ENCODE data around the gene SNN. TPM values are rescaled to one million over a fixed set of nuclear protein-coding genes. Genes with fewer than 3 reads are reported as not detected.

The SNN gene
- total and polyA plus RNA-seq, 2 experiments from 2014 or later = 5.4 to 5.9 TPM

- Histone ChIP-seq H3K36me3 (ENCODE audit: low read depth) (peaks cover 49% of the 10 kb centered on the region), H3K79me2 (ENCODE audit: insufficient read depth) (peaks cover 83% of the 10 kb centered on the region), H3K4me1 (ENCODE audit: insufficient read depth) (no peaks in the 10 kb centered on the region), H3K9me2 (ENCODE audit: insufficient read depth) (no peaks in the 10 kb centered on the region), H3K9me3 (ENCODE audit: low read depth) (no peaks in the 10 kb centered on the region), H2AFZ (no peak overlapping the region), H3K27me3 (replicated peaks; ENCODE audit: insufficient read depth) (no peaks in the 10 kb centered on the region), H3K4me3 (no peak overlapping the region), H4K20me1 (ENCODE audit: insufficient read depth) (peaks cover 4% of the 10 kb centered on the region; the same call in 1 of the 2 replicates), H3K9ac (no peak overlapping the region), H3K27ac (no peak overlapping the region), H3K4me2 (ENCODE audit: unreplicated experiment) (no peak overlapping the region), H3F3A (ENCODE audit: insufficient read depth) (no peaks in the 10 kb centered on the region)
- in situ Hi-C loops (cut with MboI) = loop anchor here (25.0 kb wide), 1 partner anchor 737 kb away; no protein-coding TSS in a partner anchor
- no peak for DNase-seq
- TF ChIP-seq EZH2 (IDR thresholded peaks at IDR 0.05; ENCODE audit: insufficient read depth, poor library complexity, severe bottlenecking) (no peak), EZH2phosphoT487 (IDR thresholded peaks at IDR 0.05; ENCODE audit: insufficient read depth, low read depth) (no peak)
- WGBS, 2 experiments (ENCODE audit: low coverage in 1 of 2, low lambda C conversion rate in 2 of 2, missing lambda C conversion rate in 2 of 2) = 89 to 92% methylated on average over 10 of the region's 10 CpGs
Measured at GRCh38 chr16:11699234-11699894, 31.1 kb downstream of the SNN start.

GRCh38 chr16:11700264-11701029 lies 32.2 kb downstream of the SNN start:
- peaks cover 4% of the 10 kb centered on the region; the same call in 1 of the 2 replicates for H4K20me1 ChIP-seq (ENCODE audit: insufficient read depth)
- peaks cover 43% of the 10 kb centered on the region for H3K36me3 ChIP-seq (ENCODE audit: low read depth)
- WGBS, 2 experiments (ENCODE audit: low coverage in 1 of 2, low lambda C conversion rate in 2 of 2, missing lambda C conversion rate in 2 of 2) = 94 to 95% methylated on average over 9 of the region's 9 CpGs

GRCh38 chr16:11705311-11706025 lies 37.2 kb downstream of the SNN start:
- Histone ChIP-seq H3K9me2 (ENCODE audit: insufficient read depth) (no peaks in the 10 kb centered on the region), H2AFZ (no peak overlapping the region), H3K27ac (no peak overlapping the region), H3K9me3 (ENCODE audit: low read depth) (no peaks in the 10 kb centered on the region), H3K4me2 (ENCODE audit: unreplicated experiment) (no peak overlapping the region), H3K79me2 (ENCODE audit: insufficient read depth) (peaks cover 57% of the 10 kb centered on the region), H3K9ac (no peak overlapping the region), H3K36me3 (ENCODE audit: low read depth) (0 out of 2 replicates have a peak, but pooled peaks cover 22% of the 10 kb centered on the region), H3K4me1 (ENCODE audit: insufficient read depth) (peaks cover 14% of the 10 kb centered on the region), H3F3A (ENCODE audit: insufficient read depth) (peaks cover 13% of the 10 kb centered on the region), H3K27me3 (replicated peaks; ENCODE audit: insufficient read depth) (no peaks in the 10 kb centered on the region), H3K4me3 (no peak overlapping the region), H4K20me1 (ENCODE audit: insufficient read depth) (no peaks in the 10 kb centered on the region)
- WGBS, 2 experiments (ENCODE audit: low coverage in 1 of 2, low lambda C conversion rate in 2 of 2, missing lambda C conversion rate in 2 of 2) = 55 to 57% methylated on average over 6 of the region's 6 CpGs
- in situ Hi-C loops (cut with MboI) = no loop called here
- TF ChIP-seq EZH2phosphoT487 (IDR thresholded peaks at IDR 0.05; ENCODE audit: insufficient read depth, low read depth) (no peak), EZH2 (IDR thresholded peaks at IDR 0.05; ENCODE audit: insufficient read depth, poor library complexity, severe bottlenecking) (no peak)
- no peak for DNase-seq

More at GRCh38 chr16:11700264-11701029, 32.2 kb downstream of the SNN start:
- in situ Hi-C loops (cut with MboI) = no loop called here
- DNase-seq = no peak
- no peak overlapping the region for H3K27ac ChIP-seq
- H3K4me2 ChIP-seq (ENCODE audit: unreplicated experiment) = no peak overlapping the region
- H3K4me1 ChIP-seq (ENCODE audit: insufficient read depth) = no peaks in the 10 kb centered on the region
- H3K9ac ChIP-seq = no peak overlapping the region
- H3K4me3 ChIP-seq = no peak overlapping the region
- H3K79me2 ChIP-seq (ENCODE audit: insufficient read depth) = peaks cover 81% of the 10 kb centered on the region
- H2AFZ ChIP-seq = no peak overlapping the region
- no peaks in the 10 kb centered on the region for H3K27me3 ChIP-seq (replicated peaks; ENCODE audit: insufficient read depth)
- no peaks in the 10 kb centered on the region for H3K9me2 ChIP-seq (ENCODE audit: insufficient read depth)
- no peaks in the 10 kb centered on the region for H3F3A ChIP-seq (ENCODE audit: insufficient read depth)
- no peaks in the 10 kb centered on the region for H3K9me3 ChIP-seq (ENCODE audit: low read depth)
- TF ChIP-seq EZH2 (IDR thresholded peaks at IDR 0.05; ENCODE audit: insufficient read depth, poor library complexity, severe bottlenecking) = no peak
- TF ChIP-seq EZH2phosphoT487 (IDR thresholded peaks at IDR 0.05; ENCODE audit: insufficient read depth, low read depth) = no peak

GRCh38 chr16:11706180-11706742 lies 38.0 kb downstream of the SNN start:
- Histone ChIP-seq H3K4me1 (ENCODE audit: insufficient read depth) (peaks cover 14% of the 10 kb centered on the region), H4K20me1 (ENCODE audit: insufficient read depth) (no peaks in the 10 kb centered on the region), H3K79me2 (ENCODE audit: insufficient read depth) (peaks cover 55% of the 10 kb centered on the region), H3F3A (ENCODE audit: insufficient read depth) (peaks cover 13% of the 10 kb centered on the region), H3K9me3 (ENCODE audit: low read depth) (no peaks in the 10 kb centered on the region), H3K4me3 (no peak overlapping the region), H3K36me3 (ENCODE audit: low read depth) (0 out of 2 replicates have a peak, but pooled peaks cover 20% of the 10 kb centered on the region), H3K27ac (no peak overlapping the region), H3K27me3 (replicated peaks; ENCODE audit: insufficient read depth) (no peaks in the 10 kb centered on the region), H3K9me2 (ENCODE audit: insufficient read depth) (no peaks in the 10 kb centered on the region), H3K9ac (no peak overlapping the region), H3K4me2 (ENCODE audit: unreplicated experiment) (no peak overlapping the region), H2AFZ (no peak overlapping the region)
- in situ Hi-C loops (cut with MboI) = no loop called here
- TF ChIP-seq EZH2 (IDR thresholded peaks at IDR 0.05; ENCODE audit: insufficient read depth, poor library complexity, severe bottlenecking) = no peak
- no peak for TF ChIP-seq EZH2phosphoT487 (IDR thresholded peaks at IDR 0.05; ENCODE audit: insufficient read depth, low read depth)
- DNase-seq = peak; percentile 27
- 57 to 63% methylated on average over 5 of the region's 5 CpGs for WGBS, 2 experiments (ENCODE audit: low coverage in 1 of 2, low lambda C conversion rate in 2 of 2, missing lambda C conversion rate in 2 of 2)

All from GM23248 (cell line).